Activated T-helper 17 cell treated with anti-CD3 and anti-CD28 coated beads, Interleukin-2, amount 50 U/mL, for 72 hours (primary cell): ENCODE data around the gene TAF8. TPM values are rescaled to one million over a fixed set of nuclear protein-coding genes. Genes with fewer than 3 reads are reported as not detected.

Experiments
- ATAC-seq: fragments of 150-1000 bp; cut with Tn5 transposase; replicated peaks from 2 replicates; pipeline ENCODE4 v1.10.0; 2021; ENCODE audit warnings: mild to moderate bottlenecking, moderate library complexity
- H3K27ac Mint-ChIP-seq: one replicate; pipeline ENCODE4 v1.8.0; 2022; ENCODE audit warnings: mixed read lengths
- H3K27me3 Mint-ChIP-seq: one replicate; pipeline ENCODE4 v1.8.0; 2022; ENCODE audit warnings: mixed read lengths
- H3K36me3 Mint-ChIP-seq: one replicate; pipeline ENCODE4 v1.8.0; 2022; ENCODE audit warnings: low read depth, mild to moderate bottlenecking, mixed read lengths
- H3K4me1 Mint-ChIP-seq: one replicate; pipeline ENCODE4 v1.8.0; 2022; ENCODE audit warnings: mixed read lengths
- H3K4me3 Mint-ChIP-seq: one replicate; pipeline ENCODE4 v1.8.0; 2022; ENCODE audit warnings: mild to moderate bottlenecking, mixed read lengths
- H3K9me3 Mint-ChIP-seq: one replicate; pipeline ENCODE4 v1.8.0; 2022; ENCODE audit warnings: mixed read lengths
- total RNA-seq, 2 donors: library from RNA; stranded (reverse); gene quantifications; one replicate each; pipeline ENCODE4 v1.2.3, GENCODE V29; 2022

Gene TAF8
- total RNA-seq, 2 donors from 2014 or later: 48.8 to 60.9 TPM

GRCh38 chr6:42090819-42091717 is 40.7 kb downstream of the TAF8 start:
- H3K27ac Mint-ChIP-seq: peak overlapping the region; percentile 14
- no peak overlapping the region for H3K4me3 Mint-ChIP-seq
- no peak for ATAC-seq
- H3K27me3 Mint-ChIP-seq: no peaks in the 10 kb centered on the region
- no peaks in the 10 kb centered on the region for H3K36me3 Mint-ChIP-seq
- H3K9me3 Mint-ChIP-seq: no peaks in the 10 kb centered on the region
- no peaks in the 10 kb centered on the region for H3K4me1 Mint-ChIP-seq

- Mint-ChIP-seq H3K27me3 (no peaks in the 10 kb centered on the region), H3K4me3 (no peak overlapping the region), H3K27ac (no peak overlapping the region), H3K36me3 (no peaks in the 10 kb centered on the region), H3K9me3 (no peaks in the 10 kb centered on the region), H3K4me1 (no peaks in the 10 kb centered on the region)
- ATAC-seq: no peak
Observed at GRCh38 chr6:42091718-42092023, 41.3 kb downstream of the TAF8 start.

- ATAC-seq: no peak
- Mint-ChIP-seq H3K27ac (no peak overlapping the region), H3K27me3 (no peaks in the 10 kb centered on the region), H3K4me3 (no peak overlapping the region), H3K9me3 (no peaks in the 10 kb centered on the region), H3K36me3 (no peaks in the 10 kb centered on the region), H3K4me1 (peaks cover 5% of the 10 kb centered on the region)
Observed at GRCh38 chr6:42093582-42094329, 43.4 kb downstream of the TAF8 start.

- no peak overlapping the region for H3K27ac Mint-ChIP-seq
- no peaks in the 10 kb centered on the region for H3K36me3 Mint-ChIP-seq
- no peaks in the 10 kb centered on the region for H3K9me3 Mint-ChIP-seq
- no peak overlapping the region for H3K4me3 Mint-ChIP-seq
- no peak for ATAC-seq
- no peaks in the 10 kb centered on the region for H3K27me3 Mint-ChIP-seq
- peaks cover 14% of the 10 kb centered on the region for H3K4me1 Mint-ChIP-seq
Observed at GRCh38 chr6:42095094-42095493, 44.8 kb downstream of the TAF8 start.

DNA sequence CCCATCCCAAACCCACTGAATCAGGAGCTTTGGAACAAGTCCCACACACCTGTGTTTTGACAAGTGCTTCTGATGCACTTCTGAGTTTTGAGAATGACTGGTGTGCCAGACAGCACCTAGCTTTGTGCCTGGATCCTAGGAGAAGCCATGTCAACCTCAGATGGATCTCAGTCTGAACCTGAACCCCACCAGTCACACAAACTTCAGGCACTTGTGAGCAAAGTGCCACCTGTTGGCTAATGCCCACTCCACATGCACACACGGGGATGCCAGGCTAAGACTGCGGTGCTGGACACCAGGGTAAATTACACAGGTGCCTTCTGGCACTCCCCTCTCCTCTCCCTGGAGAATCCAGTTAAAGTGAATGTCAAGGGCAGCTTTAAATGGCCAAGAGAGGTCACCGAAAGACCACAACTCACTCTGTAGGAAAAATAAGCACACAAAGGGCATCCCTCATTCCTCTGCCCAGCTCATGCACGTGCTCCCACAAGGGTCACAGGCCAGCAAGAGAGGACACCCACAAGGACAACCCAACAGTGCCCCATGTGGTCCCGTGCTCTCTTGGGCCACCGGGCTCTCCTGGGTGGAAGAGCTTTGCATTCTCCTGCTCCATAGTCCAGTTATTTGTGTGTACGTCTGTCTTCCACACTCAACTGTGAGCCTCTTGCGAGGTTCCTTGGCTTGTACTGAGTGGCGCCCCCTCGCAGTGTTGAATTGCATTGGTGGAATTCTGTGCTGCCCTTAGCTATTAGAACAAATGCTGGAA is 45.6 kb downstream of the TAF8 start:
- ATAC-seq: no peak
- peaks cover 19% of the 10 kb centered on the region for H3K4me1 Mint-ChIP-seq
- H3K4me3 Mint-ChIP-seq: no peak overlapping the region
- H3K27ac Mint-ChIP-seq: no peak overlapping the region
- H3K9me3 Mint-ChIP-seq: no peaks in the 10 kb centered on the region
- no peaks in the 10 kb centered on the region for H3K27me3 Mint-ChIP-seq
- H3K36me3 Mint-ChIP-seq: no peaks in the 10 kb centered on the region

DNA sequence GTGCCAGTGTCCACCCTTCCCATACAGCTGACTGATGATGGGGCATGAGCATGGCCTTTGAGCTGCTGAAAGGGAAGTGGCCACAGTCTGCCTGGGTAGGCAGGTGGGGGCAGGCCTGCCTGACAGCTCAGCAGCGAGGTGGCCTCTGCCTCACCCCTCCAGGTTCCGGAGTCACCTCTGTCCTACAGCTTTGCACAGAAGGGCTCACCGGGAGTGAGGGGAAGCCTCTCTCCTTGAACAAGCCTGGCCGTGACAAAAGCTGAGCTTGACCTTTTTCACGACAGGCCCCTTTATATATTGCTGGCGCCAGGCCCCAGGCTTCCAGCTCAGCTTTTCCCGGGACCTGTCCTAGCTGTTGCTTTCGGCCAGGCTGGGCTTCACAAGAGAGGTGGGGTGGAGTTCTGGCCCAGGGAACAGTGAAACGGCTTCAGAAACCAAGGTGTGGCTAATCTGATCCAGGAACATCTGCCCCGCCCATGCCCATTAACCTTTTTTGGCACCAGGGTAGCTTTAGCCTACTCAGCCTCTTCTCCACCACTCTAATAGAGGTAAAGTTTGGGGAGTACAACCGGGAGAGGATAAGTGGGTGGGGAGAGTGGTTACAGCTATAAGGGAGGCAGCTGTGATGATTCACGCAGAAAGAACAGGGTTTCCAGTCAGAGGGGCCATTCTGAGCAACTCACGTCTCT is 49.2 kb downstream of the TAF8 start:
- no peaks in the 10 kb centered on the region for H3K9me3 Mint-ChIP-seq
- peak; percentile 83 for ATAC-seq

DNA sequence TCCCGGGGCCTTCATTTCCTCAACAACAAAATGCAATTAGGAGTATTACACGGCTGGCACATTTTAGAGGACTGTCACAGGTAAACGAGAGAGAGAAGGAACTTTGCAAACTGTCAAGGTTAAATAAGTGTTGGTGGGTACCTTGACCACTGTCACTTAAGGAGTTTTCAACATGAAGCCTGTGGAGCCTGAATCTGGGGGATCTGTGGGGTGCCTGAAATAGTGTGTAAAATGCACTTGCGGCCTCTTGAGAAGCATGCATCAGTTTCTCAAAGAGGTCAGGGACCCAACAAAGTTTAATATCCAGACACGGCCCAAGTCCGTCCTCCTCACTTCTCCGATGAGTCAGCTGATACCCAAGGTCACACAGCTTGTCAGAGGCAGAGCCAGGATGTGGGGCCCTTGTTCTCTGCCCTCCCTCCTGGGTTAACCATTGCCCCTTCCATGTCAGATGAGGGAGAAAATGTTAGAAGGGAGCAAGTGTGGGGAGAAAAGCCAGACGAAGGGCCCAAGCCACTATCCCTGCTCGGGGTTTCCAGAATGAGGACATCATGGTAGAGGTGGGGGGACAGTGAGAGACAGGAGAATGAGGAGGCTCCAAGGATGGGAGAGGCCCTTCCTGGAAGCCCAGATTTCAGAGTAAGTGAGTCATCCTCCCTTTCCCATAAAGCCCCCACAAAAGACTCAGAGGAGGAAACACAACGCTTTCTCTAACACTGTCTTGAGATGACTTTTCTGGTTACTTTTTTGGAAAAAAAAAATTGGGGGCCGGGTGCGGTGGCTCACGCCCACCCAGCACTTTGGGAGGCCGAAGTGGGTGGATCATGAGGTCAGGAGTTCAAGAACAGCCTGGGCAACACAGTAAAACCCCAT is 49.9 kb downstream of the TAF8 start:
- no peaks in the 10 kb centered on the region for H3K36me3 Mint-ChIP-seq
- peak; percentile 74 for ATAC-seq
- H3K4me1 Mint-ChIP-seq: peaks cover 30% of the 10 kb centered on the region
- H3K9me3 Mint-ChIP-seq: no peaks in the 10 kb centered on the region
- no peaks in the 10 kb centered on the region for H3K27me3 Mint-ChIP-seq
- peak overlapping the region; percentile 79 for H3K4me3 Mint-ChIP-seq
- H3K27ac Mint-ChIP-seq: peak overlapping the region; percentile 97

More for the DNA sequence above, 49.2 kb downstream of the TAF8 start:
- Mint-ChIP-seq H3K4me3 (peak overlapping the region; percentile 79), H3K27ac (peak overlapping the region; percentile 97), H3K27me3 (no peaks in the 10 kb centered on the region), H3K36me3 (no peaks in the 10 kb centered on the region), H3K4me1 (peaks cover 30% of the 10 kb centered on the region)

DNA sequence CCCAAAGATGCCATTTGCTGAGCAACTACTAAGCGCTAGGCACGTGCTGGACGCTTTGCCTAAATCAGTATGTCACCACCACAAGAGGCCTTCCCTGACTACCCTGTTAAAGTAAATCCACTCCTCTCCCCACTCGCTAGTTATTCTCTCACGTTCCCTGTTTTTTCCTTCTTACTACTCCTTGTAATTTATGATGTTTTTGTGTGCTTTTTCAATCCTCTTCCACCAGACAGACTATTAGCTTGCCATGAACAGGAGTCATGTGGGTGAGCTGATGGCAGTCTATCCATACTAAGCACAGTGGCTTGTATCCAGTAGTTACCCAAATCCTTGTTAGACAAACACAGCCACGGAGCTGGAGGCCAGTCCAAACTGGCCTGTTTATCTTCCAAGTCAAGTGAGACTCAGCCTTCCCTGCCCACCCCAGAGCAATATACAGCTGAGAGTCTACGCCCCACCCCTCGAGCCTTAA is 50.9 kb downstream of the TAF8 start:
- H3K36me3 Mint-ChIP-seq: no peaks in the 10 kb centered on the region
- no peak for ATAC-seq
- H3K27ac Mint-ChIP-seq: peak overlapping the region; percentile 97
- peaks cover 30% of the 10 kb centered on the region for H3K4me1 Mint-ChIP-seq
- peak overlapping the region; percentile 79 for H3K4me3 Mint-ChIP-seq
- H3K9me3 Mint-ChIP-seq: no peaks in the 10 kb centered on the region
- no peaks in the 10 kb centered on the region for H3K27me3 Mint-ChIP-seq

- no peak for ATAC-seq
- H3K4me1 Mint-ChIP-seq: peaks cover 30% of the 10 kb centered on the region
- H3K9me3 Mint-ChIP-seq: no peaks in the 10 kb centered on the region
- no peaks in the 10 kb centered on the region for H3K36me3 Mint-ChIP-seq
- H3K4me3 Mint-ChIP-seq: peak overlapping the region; percentile 81
- no peaks in the 10 kb centered on the region for H3K27me3 Mint-ChIP-seq
- H3K27ac Mint-ChIP-seq: peak overlapping the region; percentile 87
Observed at GRCh38 chr6:42103216-42103615, 52.9 kb downstream of the TAF8 start.

- no peak for ATAC-seq
- Mint-ChIP-seq H3K27ac (peak overlapping the region; percentile 87), H3K4me3 (peak overlapping the region; percentile 81), H3K27me3 (no peaks in the 10 kb centered on the region), H3K4me1 (peaks cover 26% of the 10 kb centered on the region), H3K9me3 (no peaks in the 10 kb centered on the region), H3K36me3 (no peaks in the 10 kb centered on the region)
Observed at GRCh38 chr6:42103753-42104094, 53.4 kb downstream of the TAF8 start.

- Mint-ChIP-seq H3K4me3 (peak overlapping the region; percentile 81), H3K4me1 (peaks cover 22% of the 10 kb centered on the region), H3K27me3 (no peaks in the 10 kb centered on the region), H3K9me3 (no peaks in the 10 kb centered on the region), H3K36me3 (no peaks in the 10 kb centered on the region), H3K27ac (peak overlapping the region; percentile 87)
- ATAC-seq: peak; percentile 52
Observed at GRCh38 chr6:42104095-42104803, 53.9 kb downstream of the TAF8 start.

GRCh38 chr6:42104804-42105125 is 54.4 kb downstream of the TAF8 start:
- peak overlapping the region; percentile 38 for H3K4me3 Mint-ChIP-seq
- H3K27ac Mint-ChIP-seq: no peak overlapping the region
- H3K9me3 Mint-ChIP-seq: no peaks in the 10 kb centered on the region
- no peak for ATAC-seq
- H3K4me1 Mint-ChIP-seq: peaks cover 20% of the 10 kb centered on the region
- H3K36me3 Mint-ChIP-seq: no peaks in the 10 kb centered on the region
- no peaks in the 10 kb centered on the region for H3K27me3 Mint-ChIP-seq

DNA sequence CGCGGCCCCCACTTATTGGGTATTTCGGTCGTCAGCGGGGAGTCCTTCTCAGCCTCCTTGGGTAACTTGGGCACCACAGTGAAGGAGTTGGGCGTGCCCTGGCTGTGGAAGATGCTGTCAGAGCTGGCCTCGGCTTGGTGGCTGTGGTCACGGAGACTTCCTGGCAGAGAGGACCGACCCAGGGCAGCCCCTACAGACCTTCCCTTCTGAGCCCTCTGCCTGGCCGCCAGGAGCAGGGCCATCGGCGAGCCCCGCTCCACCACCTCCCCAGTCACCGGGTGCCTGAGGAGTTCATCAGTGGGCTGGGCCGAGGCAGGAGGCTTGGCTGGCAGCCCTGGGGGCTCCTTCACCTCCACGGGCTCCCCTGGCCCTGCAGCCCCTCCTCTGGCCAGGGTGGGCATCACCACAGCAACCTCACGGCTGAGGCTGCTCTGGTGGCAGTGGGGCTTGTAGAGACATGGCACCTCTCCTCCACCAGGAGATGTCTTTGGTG is 54.9 kb downstream of the TAF8 start:
- Mint-ChIP-seq H3K36me3 (no peaks in the 10 kb centered on the region), H3K27me3 (no peaks in the 10 kb centered on the region), H3K4me3 (peak overlapping the region; percentile 38), H3K4me1 (peaks cover 15% of the 10 kb centered on the region), H3K9me3 (no peaks in the 10 kb centered on the region), H3K27ac (no peak overlapping the region)
- ATAC-seq: no peak
